B cell (primary cell): ENCODE results near the gene CCL22. TPM values are rescaled to one million over a fixed set of nuclear protein-coding genes. Genes with fewer than 3 reads are reported as not detected.

ENCODE experiments used
- polyA plus RNA-seq: library from polyadenylated mRNA; depleted of rRNA; stranded (reverse); fragments of >200 nt; gene quantifications from 2 replicates; pipeline ENCODE4 v1.2.3, GENCODE V29; 2012
- small RNA-seq: library from RNA; depleted of rRNA; stranded (forward); fragments of <200 nt; gene quantifications from one replicate; pipeline ENCODE3, GENCODE V24; 2012; ENCODE audit warnings: low replicate concordance, low read depth; ENCODE audit not compliant: insufficient read length
- total RNA-seq, 2 donors: library from RNA; stranded (reverse); fragments of 120-200 nt in 1 of 2; gene quantifications; 1 replicate in 1 of 2; 2 replicates in 1 of 2; pipeline versions ENCODE4 v1.2.3 to v1.2.4, GENCODE V29; 2013 to 2022

The CCL22 gene
- total and polyA plus RNA-seq, 2 donors (not counting 1 experiment from before 2014, with no cell fraction given) = 0.04 to 91.5 TPM

Small RNA genes lying within 50 kb of the gene (small RNA-seq; reads per million reads assigned to genes)
- not detected for gene AC108081.1

Other genes with a start within 250 kb of the CCL22 start
- 156 and 166 TPM in 2 replicates for gene PSME3IP1, start 172.7 kb upstream of the CCL22 start, total RNA-seq
- 114 and 125 TPM in 2 replicates for gene PSME3IP1, start 172.7 kb upstream of the CCL22 start, polyA plus RNA-seq
- 37.7 and 38.4 TPM in 2 replicates for gene RSPRY1, start 172.5 kb upstream of the CCL22 start, total RNA-seq
- 9.6 and 17.0 TPM in 2 replicates for gene RSPRY1, start 172.5 kb upstream of the CCL22 start, polyA plus RNA-seq
- 36.8 and 38.8 TPM in 2 replicates for gene ARL2BP, start 113.5 kb upstream of the CCL22 start, total RNA-seq
- 26.9 and 32.5 TPM in 2 replicates for gene ARL2BP, start 113.5 kb upstream of the CCL22 start, polyA plus RNA-seq
- gene PLLP, start 74.1 kb upstream of the CCL22 start, total RNA-seq = not detected in 2 replicates
- gene PLLP, start 74.1 kb upstream of the CCL22 start, polyA plus RNA-seq = 0.06 and 0.15 TPM in 2 replicates
- not detected in 2 replicates for gene CX3CL1, start 13.7 kb downstream of the CCL22 start, total RNA-seq
- gene CX3CL1, start 13.7 kb downstream of the CCL22 start, polyA plus RNA-seq = not detected in 2 replicates
- gene CCL17, start 46.0 kb downstream of the CCL22 start, total RNA-seq = not detected in 2 replicates
- not detected in 2 replicates for gene CCL17, start 46.0 kb downstream of the CCL22 start, polyA plus RNA-seq
- gene CIAPIN1, start 88.6 kb downstream of the CCL22 start, total RNA-seq = 38.1 and 45.7 TPM in 2 replicates
- gene CIAPIN1, start 88.6 kb downstream of the CCL22 start, polyA plus RNA-seq = 20.6 and 22.0 TPM in 2 replicates
- 41.5 and 44.6 TPM in 2 replicates for gene COQ9, start 88.7 kb downstream of the CCL22 start, total RNA-seq
- 42.7 and 53.0 TPM in 2 replicates for gene COQ9, start 88.7 kb downstream of the CCL22 start, polyA plus RNA-seq
- gene POLR2C, start 103.9 kb downstream of the CCL22 start, total RNA-seq = 57.8 and 61.6 TPM in 2 replicates
- 56.6 and 70.1 TPM in 2 replicates for gene POLR2C, start 103.9 kb downstream of the CCL22 start, polyA plus RNA-seq
- 0.73 and 1.6 TPM in 2 replicates for gene DOK4, start 127.7 kb downstream of the CCL22 start, total RNA-seq
- gene DOK4, start 127.7 kb downstream of the CCL22 start, polyA plus RNA-seq = 0.49 and 2.5 TPM in 2 replicates
- gene CCDC102A, start 177.8 kb downstream of the CCL22 start, total RNA-seq = 14.5 and 14.7 TPM in 2 replicates
- 12.9 and 14.5 TPM in 2 replicates for gene CCDC102A, start 177.8 kb downstream of the CCL22 start, polyA plus RNA-seq
- 13.3 and 13.6 TPM in 2 replicates for gene ADGRG5, start 183.9 kb downstream of the CCL22 start, total RNA-seq
- 35.8 and 49.4 TPM in 2 replicates for gene ADGRG5, start 183.9 kb downstream of the CCL22 start, polyA plus RNA-seq